H7 (cell line): ENCODE data around the gene SLC16A12. TPM values are rescaled to one million over a fixed set of nuclear protein-coding genes. Genes with fewer than 3 reads are reported as not detected.
"Not testable (repeated sequence)": the region's sequence is repeated elsewhere in the genome, so short reads cannot be mapped to it uniquely, and the experiment has no call there.

Source experiments
- DNase-seq: peaks from one replicate; pipeline ENCODE4 v3.0.0; 2012
- H3K27me3 ChIP-seq: 2 replicates; pipeline ENCODE4 v1.6.0; 2011; ENCODE audit warnings: mild to moderate bottlenecking, low read length; ENCODE audit not compliant: control insufficient read depth, insufficient read depth
- H3K36me3 ChIP-seq: replicated peaks from 2 replicates; pipeline ENCODE4 v1.5.1; 2011; ENCODE audit warnings: low read length; ENCODE audit not compliant: control insufficient read depth, insufficient read depth
- H3K4me3 ChIP-seq: 2 replicates; pipeline ENCODE4 v1.5.1; 2011; ENCODE audit warnings: low read depth, mild to moderate bottlenecking, control low read depth, low read length, moderate library complexity; ENCODE audit not compliant: insufficient read depth
- total RNA-seq: library from RNA; depleted of rRNA; stranded (reverse); fragments of >200 nt; shearing (Covaris generic); gene quantifications from 2 replicates; pipeline ENCODE4 v1.2.3, GENCODE V29; 2014; rRNA removed

The SLC16A12 gene
- total RNA-seq, 1 experiment from 2014 or later: 4.1 TPM

- Histone ChIP-seq H3K36me3 (no peaks in the 10 kb centered on the region), H3K4me3 (no peak overlapping the region), H3K27me3 (no peaks in the 10 kb centered on the region)
- DNase-seq: no peak
Observed at GRCh38 chr10:89395141-89395540, 140.3 kb downstream of the SLC16A12 start.

- no peaks in the 10 kb centered on the region for H3K27me3 ChIP-seq
- H3K4me3 ChIP-seq: no peak overlapping the region
- no peak for DNase-seq
Observed at GRCh38 chr10:89393898-89394297, 141.5 kb downstream of the SLC16A12 start.

DNA sequence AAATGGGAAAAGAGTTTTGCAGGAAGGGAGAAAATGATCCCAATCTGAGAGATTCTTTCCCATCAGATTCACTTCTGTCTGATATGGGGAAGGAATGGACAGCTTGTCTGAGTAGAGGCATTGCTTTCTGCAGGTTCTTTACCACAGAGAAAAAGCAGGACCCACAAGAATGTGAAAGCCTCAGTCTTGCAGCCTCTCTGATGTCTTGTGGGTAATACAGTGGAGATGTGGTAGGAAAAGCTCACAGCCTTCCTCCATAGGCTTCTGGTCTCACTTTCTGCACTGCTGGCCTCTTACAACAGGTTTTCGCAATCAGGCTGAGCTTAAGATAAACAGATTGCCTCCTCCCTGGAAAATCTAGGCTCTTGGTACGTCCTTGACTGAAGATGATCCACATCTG lies 142.4 kb downstream of the SLC16A12 start:
- Histone ChIP-seq H3K36me3 (no peaks in the 10 kb centered on the region), H3K4me3 (no peak overlapping the region), H3K27me3 (no peaks in the 10 kb centered on the region)
- DNase-seq: no peak

More at GRCh38 chr10:89393898-89394297, 141.5 kb downstream of the SLC16A12 start:
- H3K36me3 ChIP-seq: no peaks in the 10 kb centered on the region

DNA sequence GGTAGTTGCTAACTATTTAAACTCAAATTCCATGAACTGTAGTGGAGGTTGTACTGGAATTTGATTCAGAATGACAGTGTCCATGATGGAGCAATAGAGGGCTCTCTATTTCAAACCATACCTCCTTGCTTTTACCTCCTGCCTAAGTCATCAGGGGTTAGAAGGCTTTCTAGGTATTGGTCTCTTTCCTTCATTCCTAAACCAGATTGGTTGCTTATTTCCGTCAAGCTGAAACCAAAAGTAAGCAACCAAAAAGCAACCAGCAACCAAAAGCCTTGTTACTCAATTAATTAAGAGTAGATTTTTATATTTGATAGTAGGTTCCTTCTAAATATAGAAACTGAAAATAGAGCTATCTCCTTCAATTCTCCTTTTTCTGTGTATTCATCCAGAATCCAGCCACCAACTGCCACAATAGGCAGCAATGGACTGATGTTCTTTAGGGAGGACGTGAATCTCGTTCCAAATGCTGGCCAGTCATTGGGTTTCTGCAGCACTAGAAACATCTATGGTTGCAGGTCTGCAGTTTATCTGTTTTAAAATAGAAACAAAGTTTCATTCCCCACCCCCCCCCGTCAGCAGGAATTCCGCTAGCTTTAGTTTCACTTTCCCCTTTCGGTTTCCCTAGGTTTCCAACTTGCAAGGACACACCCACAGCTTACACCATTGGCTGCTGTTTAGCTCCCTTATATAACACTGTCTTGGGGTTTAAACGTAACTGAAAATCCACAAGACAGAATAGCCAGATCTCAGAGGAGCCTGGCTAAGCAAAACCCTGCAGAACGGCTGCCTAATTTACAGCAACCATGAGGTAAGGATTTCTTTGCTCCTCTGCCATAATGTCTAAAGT lies 143.3 kb downstream of the SLC16A12 start, which contains the start of gene IFIT1:
TSS of gene IFIT1 (plus strand) at position 717 of the 850 bp plus-strand sequence. CDS start at position 807, 90 bp downstream.
- Histone ChIP-seq H3K27me3 (no peaks in the 10 kb centered on the region), H3K4me3 (peak within 1 kb of the TSS; percentile 41), H3K36me3 (no peaks in the 10 kb centered on the region)
- DNase-seq: peak; percentile 59

DNA sequence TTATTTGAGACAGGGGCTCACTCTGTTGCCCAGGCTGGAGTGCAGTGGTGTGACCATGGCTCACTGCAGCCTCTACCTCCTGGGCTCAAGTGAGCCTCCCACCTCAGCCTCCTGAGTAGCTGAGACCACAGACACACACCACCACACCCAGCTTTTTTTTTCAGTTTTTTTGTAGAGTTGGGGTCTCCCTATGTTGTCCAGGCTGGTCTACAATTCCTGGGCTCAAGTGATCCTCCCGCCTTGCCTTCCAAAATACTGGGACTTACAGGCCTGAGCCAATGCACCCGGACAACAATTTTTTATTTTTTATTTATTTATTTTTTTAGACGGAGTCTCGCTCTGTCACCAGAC lies 144.2 kb downstream of the SLC16A12 start:
- H3K4me3 ChIP-seq, DNase-seq, H3K27me3 ChIP-seq, H3K36me3 ChIP-seq: not testable (repeated sequence)

GRCh38 chr10:89390476-89391225 lies 144.7 kb downstream of the SLC16A12 start:
- H3K4me3 ChIP-seq: no peak overlapping the region
- no peaks in the 10 kb centered on the region for H3K27me3 ChIP-seq
- no peak for DNase-seq
- H3K36me3 ChIP-seq: no peaks in the 10 kb centered on the region

DNA sequence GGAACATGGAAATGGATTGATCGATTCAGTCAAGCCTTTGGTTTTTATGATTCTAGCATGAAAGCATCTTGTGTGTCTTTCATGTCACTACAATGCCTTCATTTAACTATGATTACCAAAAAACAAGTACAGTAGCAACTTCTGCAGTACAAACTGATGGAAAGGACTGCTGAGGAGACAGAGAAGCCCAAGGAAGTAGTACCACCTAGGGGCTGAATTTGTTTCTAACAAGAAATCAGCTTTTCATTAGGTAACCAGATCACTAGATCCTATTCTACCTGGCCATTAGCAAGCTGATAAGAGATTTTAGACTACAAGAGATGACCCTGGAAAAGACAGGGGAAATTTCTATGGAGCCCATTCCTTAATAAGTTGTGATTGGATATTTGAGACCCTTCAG lies 146.1 kb downstream of the SLC16A12 start:
- no peaks in the 10 kb centered on the region for H3K36me3 ChIP-seq
- DNase-seq: peak; percentile 27
- H3K27me3 ChIP-seq: no peaks in the 10 kb centered on the region
- no peak overlapping the region for H3K4me3 ChIP-seq

DNA sequence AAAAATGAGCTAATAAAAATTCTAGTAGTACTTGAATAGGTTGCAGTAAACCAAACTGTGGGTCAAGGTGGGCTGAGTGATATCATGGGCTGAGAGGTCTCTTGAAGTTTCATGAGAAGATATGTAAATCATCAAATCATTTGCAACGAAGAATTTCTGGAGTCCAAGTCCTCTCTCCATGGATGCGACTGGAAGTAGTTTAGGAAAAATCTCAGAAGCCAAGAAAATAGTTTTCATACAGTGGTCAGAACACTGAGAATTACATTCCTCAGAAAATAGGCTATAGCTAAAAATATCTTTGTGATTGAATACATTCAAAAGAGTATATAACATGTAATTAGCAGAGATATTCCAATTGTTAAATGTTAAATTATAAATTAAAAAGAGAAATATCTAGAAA lies 146.6 kb downstream of the SLC16A12 start:
- no peaks in the 10 kb centered on the region for H3K36me3 ChIP-seq
- H3K4me3 ChIP-seq: no peak overlapping the region
- no peaks in the 10 kb centered on the region for H3K27me3 ChIP-seq
- no peak for DNase-seq

- Histone ChIP-seq H3K27me3 (no peaks in the 10 kb centered on the region), H3K4me3 (no peak overlapping the region), H3K36me3 (no peaks in the 10 kb centered on the region)
- no peak for DNase-seq
Observed at GRCh38 chr10:89384474-89385340, 150.7 kb downstream of the SLC16A12 start.

- Histone ChIP-seq H3K4me3 (no peak overlapping the region), H3K36me3 (no peaks in the 10 kb centered on the region), H3K27me3 (no peaks in the 10 kb centered on the region)
- DNase-seq: no peak
Observed at GRCh38 chr10:89382757-89383156, 152.6 kb downstream of the SLC16A12 start.

Other genes starting within 250 kb of the SLC16A12 start
- gene IFIT2, start 233.5 kb downstream of the SLC16A12 start, total RNA-seq: 0.18 and 0.45 TPM in 2 replicates
- 0.22 and 0.45 TPM in 2 replicates for gene IFIT3, start 207.6 kb downstream of the SLC16A12 start, total RNA-seq
- not detected in 2 replicates for gene IFIT1B, start 157.5 kb downstream of the SLC16A12 start, total RNA-seq
- 3.7 and 4.0 TPM in 2 replicates for gene IFIT1, start 143.0 kb downstream of the SLC16A12 start, total RNA-seq
- 1.7 and 2.3 TPM in 2 replicates for gene IFIT5, start 121.0 kb downstream of the SLC16A12 start, total RNA-seq
- 20.0 and 31.6 TPM in 2 replicates for gene PANK1, start 109.6 kb upstream of the SLC16A12 start, total RNA-seq
- gene KIF20B, start 166.0 kb upstream of the SLC16A12 start, total RNA-seq: 22.1 and 37.3 TPM in 2 replicates